Kasumi-1 (cell line): Measurements from ENCODE around the gene CETP.
"Not testable (repeated sequence)": the region's sequence is repeated elsewhere in the genome, so short reads cannot be mapped to it uniquely, and the experiment has no call there.

Experiments
- DNase-seq, 2 experiments: peaks; one replicate each; lab custom pipeline; 2025; lab: John Stamatoyannopoulos, UW

The CETP gene

DNA sequence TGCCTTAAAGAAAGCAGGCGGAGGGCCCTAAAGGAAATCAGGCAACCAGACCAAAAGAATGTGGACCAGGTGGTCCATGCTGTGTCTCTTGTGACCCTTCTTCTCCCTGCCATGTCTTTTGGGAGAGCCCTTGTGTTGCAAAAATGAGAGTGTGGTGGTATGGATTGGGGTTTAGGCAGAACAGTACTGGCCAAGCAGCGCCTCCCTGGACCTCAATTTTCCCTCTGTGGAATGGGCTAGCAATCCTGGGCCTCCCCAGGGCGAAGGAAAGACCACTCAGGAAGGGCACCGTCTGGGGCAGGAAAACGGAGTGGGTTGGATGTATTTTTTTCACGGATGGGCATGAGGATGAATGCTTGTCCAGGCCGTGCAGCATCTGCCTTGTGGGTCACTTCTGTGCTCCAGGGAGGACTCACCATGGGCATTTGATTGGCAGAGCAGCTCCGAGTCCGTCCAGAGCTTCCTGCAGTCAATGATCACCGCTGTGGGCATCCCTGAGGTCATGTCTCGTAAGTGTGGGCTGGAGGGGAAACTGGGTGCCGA, 20.1 kb downstream of the CETP start:
- no peak for DNase-seq

DNA sequence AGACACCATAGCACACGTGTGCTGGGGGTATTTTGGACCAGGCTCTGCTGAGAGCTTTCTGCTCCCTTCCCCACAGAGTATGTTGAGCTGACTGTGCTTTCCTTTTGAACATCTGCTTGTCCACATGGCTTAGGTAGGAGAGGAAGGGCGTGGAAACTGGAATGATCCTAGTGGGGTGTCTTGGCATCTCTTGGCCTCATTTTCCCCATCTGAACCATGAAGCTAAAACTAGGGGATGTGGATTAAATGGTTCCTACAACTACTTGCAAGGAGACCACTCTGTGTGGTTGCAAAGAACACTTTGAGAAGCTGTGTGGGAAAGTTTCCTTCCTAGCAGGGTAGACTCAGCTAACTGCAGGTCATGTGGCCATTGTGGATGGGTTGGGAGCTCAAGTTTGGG, 20.9 kb downstream of the CETP start:
- DNase-seq = no peak

GRCh38 chr16:56983211-56983751, 21.5 kb downstream of the CETP start:
- DNase-seq = no peak

DNA sequence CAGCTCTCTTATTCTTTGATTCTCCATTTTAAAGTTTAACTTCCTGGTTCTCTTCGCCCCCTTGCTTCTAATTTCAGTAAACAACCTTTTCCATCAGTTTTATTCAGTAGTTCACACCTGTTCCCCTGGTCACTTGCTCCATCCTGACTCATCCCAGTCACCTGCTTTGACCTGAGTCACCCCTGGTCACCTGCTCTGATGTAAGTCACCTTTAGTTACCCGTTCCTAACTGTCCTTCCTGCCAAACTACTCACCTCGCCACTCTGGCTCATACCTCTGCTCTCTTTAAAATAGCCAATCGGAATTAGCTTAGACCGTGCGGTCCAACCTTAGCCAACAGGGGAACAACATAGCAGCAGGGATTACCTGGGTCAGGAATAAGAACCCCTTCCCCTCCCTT, 22.9 kb downstream of the CETP start:
- no peak for DNase-seq

- no peak for DNase-seq
Measured at GRCh38 chr16:56985288-56985961, 23.7 kb downstream of the CETP start.

DNA sequence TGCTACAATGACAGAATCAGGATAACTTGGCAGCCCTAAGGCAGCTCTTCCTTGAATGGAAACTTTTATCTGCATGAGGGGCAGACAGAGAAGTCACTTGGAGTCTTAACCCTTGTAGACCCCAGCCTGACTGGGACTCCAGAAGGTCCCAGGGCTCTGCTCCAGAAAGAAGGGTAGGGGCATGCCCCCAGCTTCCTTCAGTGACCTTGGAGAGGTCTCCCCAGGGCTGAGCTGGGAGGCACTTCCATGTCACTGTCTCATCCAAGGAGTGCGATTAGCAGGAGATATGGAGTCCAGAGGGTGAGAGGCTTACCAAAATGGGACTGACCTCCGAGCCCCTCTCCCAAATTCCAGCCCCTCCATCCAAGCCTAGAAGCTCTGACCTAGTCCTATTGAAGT, 24.2 kb downstream of the CETP start:
- DNase-seq = no peak

DNA sequence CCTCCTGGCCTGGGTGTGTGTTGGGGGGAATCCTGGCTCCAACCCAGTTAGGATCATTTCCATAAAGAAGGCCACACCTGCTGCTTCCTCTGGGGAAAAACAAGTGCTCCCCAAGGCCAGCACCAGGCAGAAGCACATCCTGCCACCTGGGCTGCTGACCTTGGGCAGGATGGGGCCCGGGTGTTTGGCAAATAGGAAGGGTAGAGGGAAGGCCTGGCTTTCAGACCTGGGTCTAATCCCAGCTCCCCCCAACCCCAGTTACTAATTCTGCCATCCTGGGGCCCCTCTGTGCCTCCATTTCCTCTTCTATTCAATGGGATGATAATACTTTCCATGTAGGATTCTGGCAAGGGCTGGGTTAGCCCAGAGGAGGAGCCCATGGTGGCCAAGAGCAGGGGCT, 24.6 kb downstream of the CETP start:
- DNase-seq = no peak

GRCh38 chr16:56986908-56987307, 25.2 kb downstream of the CETP start:
- DNase-seq = not testable (repeated sequence)

DNA sequence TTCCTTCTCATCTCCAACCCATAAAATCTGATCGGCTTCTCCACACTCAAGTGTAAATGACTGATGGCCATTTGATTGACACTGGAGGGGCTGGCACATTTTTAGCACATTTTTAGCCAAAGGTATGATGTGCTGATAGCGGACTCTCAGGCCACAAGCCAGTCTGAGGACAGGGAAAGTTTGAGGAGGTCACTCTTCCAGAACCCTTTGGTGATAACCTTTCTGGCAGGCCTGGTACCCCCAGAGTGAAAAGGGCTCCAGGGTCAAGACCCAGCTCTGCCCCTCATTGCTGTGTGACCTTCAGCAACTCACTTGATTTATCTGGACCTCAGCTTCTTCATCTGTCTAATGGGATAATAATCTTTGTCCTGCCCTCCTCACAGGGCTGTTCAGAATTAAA, 25.9 kb downstream of the CETP start:
- DNase-seq = no peak

GRCh38 chr16:56988161-56988947, 26.6 kb downstream of the CETP start:
- no peak for DNase-seq

DNA sequence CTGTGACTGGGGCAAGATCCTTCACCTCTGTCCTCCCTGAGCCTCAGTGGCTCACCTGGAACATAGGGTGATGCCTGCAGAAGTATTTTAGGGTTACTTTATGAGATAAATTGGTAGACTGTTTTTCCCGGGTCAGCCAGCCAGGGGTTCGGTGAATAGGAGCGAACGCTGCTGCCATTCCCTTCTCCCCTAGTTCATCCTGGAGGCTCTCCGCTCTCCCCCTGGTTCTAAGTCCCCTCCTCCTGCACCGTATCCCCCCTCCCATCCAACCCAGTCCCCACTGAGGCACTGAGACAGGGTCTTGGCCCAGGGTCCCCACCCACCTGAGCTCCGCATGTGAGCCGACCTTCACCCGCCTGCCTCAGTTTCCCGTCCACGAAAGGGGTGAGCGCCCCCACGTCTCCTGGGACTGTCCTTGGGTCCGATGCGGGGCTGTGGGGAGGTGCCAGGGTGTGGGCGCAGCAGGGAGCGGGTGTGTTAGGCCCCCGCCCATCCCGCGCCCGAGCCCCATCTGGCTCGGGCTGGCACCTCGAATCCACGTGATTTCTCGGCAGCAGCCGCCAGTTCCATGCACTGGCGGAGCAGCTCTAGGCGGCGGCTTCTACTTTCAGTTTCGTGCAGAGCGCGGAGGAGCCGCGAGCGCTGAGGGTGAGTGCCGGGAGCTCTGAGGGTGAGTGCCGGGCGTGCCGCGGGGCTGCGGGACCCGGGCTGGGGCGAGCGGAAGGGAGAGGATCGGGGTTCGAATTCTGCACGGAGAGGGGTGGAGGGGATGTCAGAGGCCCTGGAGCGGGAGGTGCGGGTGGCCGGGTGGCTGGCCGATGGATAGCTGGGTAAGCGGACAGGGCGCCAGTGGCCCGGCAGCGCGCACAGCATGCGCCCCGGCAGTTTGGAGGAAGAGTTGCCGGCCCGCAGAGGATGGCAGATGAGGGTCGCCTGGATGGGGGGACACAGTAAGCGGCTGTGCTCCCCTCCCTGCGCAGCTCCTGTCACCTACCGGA, 27.5 kb downstream of the CETP start, which contains the start of gene NLRC5:
TSS of gene NLRC5 (plus strand) at position 610 of the 998 bp plus-strand sequence. CDS start 31,156 bp downstream, outside the sequence.
- peak; percentile 67 to 68 for DNase-seq

GRCh38 chr16:56989988-56990387, 28.2 kb downstream of the CETP start:
- no peak for DNase-seq

GRCh38 chr16:56990407-56991286, 28.9 kb downstream of the CETP start:
- DNase-seq = no peak

- not testable (repeated sequence) for DNase-seq
Measured at GRCh38 chr16:56992431-56992830, 30.7 kb downstream of the CETP start.

DNA sequence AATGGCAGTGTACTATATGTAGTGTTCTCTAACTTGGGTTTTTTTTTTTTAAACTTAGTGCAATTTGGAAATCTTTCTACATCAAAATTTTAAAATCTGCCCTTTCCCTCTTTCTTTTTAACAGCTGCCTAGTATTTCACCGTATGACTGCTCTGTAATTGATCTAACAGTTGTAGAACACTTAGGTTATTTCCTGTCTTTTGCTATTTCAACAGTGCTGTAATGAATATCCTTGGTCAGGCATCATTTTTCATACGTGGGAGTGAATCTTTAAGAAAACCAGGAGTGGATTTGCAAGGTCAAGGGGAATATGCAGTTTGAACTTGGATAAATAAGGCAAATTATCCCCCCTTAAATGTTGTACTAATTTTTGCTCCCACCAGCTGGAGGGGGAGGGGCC, 31.5 kb downstream of the CETP start:
- no peak for DNase-seq

DNA sequence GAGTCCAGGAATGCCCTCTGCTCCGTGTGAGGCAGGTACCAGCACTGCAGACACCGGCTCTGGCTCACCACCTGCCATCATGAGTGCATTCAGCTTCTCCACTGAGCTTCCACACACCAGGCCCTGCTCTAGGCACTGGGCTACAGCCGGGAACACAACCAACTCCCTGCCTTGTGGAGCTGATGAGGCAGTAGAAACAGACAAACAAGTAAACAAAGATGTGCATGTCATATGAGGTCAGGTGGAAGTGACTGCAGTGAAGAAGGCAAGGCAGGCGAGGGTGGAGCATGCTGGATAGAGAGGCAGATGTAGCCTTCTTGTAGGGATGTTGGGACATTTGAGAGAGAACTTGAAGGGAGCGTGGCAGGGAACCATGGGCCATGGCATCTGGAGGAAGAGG, 32.6 kb downstream of the CETP start:
- DNase-seq = no peak

GRCh38 chr16:56995136-56995805, 33.5 kb downstream of the CETP start:
- DNase-seq = no peak

- no peak for DNase-seq
Measured at GRCh38 chr16:56997264-56997663, 35.5 kb downstream of the CETP start.

GRCh38 chr16:56997931-56998330, 36.2 kb downstream of the CETP start:
- no peak for DNase-seq

- DNase-seq = no peak
Measured at GRCh38 chr16:56998352-56998751, 36.6 kb downstream of the CETP start.
